GM12878 (cell line): ENCODE measurements around the gene NR3C1. TPM values are rescaled to one million over a fixed set of nuclear protein-coding genes. Genes with fewer than 3 reads are reported as not detected.

ENCODE experiments used
- BRCA1 ChIP-seq: IDR thresholded peaks from 2 replicates; pipeline ENCODE4 v1.6.1; 2011; ENCODE audit warnings: low read depth, low read length, improper control_type of control experiment
- CEBPB ChIP-seq, 2 experiments: fragments of 150-350 bp in 1 of 2; IDR thresholded peaks; 2 replicates each; pipeline ENCODE4 v1.6.1; 2012 to 2014; ENCODE audit warnings: low read depth in 2 of 2, low read length in 2 of 2, borderline replicate concordance in 1 of 2, inconsistent platforms in 1 of 2
- E2F4 ChIP-seq: IDR thresholded peaks from 2 replicates; pipeline ENCODE4 v1.6.1; 2012; ENCODE audit warnings: low read depth, low read length, improper control_type of control experiment
- E4F1 ChIP-seq: fragments of 450-650 bp; IDR thresholded peaks from 2 replicates; pipeline ENCODE4 v1.6.1; 2018; ENCODE audit warnings: borderline replicate concordance, mild to moderate bottlenecking; ENCODE audit not compliant: partially characterized antibody
- HSF1 ChIP-seq: fragments of 150-350 bp; IDR thresholded peaks from 2 replicates; pipeline ENCODE4 v1.6.1; 2014; ENCODE audit warnings: mild to moderate bottlenecking, low read depth, low read length
- IKZF1 ChIP-seq: fragments of 450-650 bp; conservative IDR thresholded peaks from 2 replicates; pipeline ENCODE4 v1.6.1; 2017; ENCODE audit warnings: antibody characterized with exemption, mild to moderate bottlenecking
- IRF4 ChIP-seq: IDR thresholded peaks from 2 replicates; pipeline ENCODE4 v1.6.1; 2011; ENCODE audit warnings: low read depth, low read length
- JUNB ChIP-seq: IDR thresholded peaks from 2 replicates; pipeline ENCODE4 v1.6.1; 2016; ENCODE audit warnings: antibody characterized with exemption, mild to moderate bottlenecking
- PAX5 ChIP-seq: IDR thresholded peaks from 2 replicates; pipeline ENCODE4 v1.6.1; 2011; ENCODE audit warnings: low read depth, low read length, borderline replicate concordance
- PKNOX1 ChIP-seq: fragments of 450-650 bp; IDR thresholded peaks from 2 replicates; pipeline ENCODE4 v1.6.1; 2016; ENCODE audit warnings: mild to moderate bottlenecking
- RELB ChIP-seq: fragments of 450-650 bp; IDR thresholded peaks from 2 replicates; pipeline ENCODE4 v1.6.1; 2017; ENCODE audit warnings: low read depth, mild to moderate bottlenecking, moderate library complexity
- USF1 ChIP-seq: IDR thresholded peaks from 2 replicates; pipeline ENCODE4 v1.6.1; 2011; ENCODE audit warnings: borderline replicate concordance, low read depth, mild to moderate bottlenecking, moderate library complexity, mixed read lengths, low read length; ENCODE audit not compliant: insufficient read depth; ENCODE audit errors: extremely low read length
- YBX1 ChIP-seq: fragments of 450-650 bp; IDR thresholded peaks from 2 replicates; pipeline ENCODE4 v1.6.1; 2016; ENCODE audit warnings: antibody characterized with exemption
- YY1 ChIP-seq: IDR thresholded peaks from 2 replicates; pipeline ENCODE4 v1.6.1; 2011; ENCODE audit warnings: low read depth, mild to moderate bottlenecking, low read length
- polyA plus RNA-seq, 11 experiments: library from polyadenylated mRNA; depleted of rRNA in 4 of 11; unstranded in 6 of 11; stranded (reverse) in 5 of 11; fragments of >200 nt; fragmentation: Nextera tagmentation in 4 of 11; fragmentation: Illumina TruSeq in 1 of 11; extraction: Ambion mirVana in 4 of 11; extraction: Trizol in 1 of 11; gene quantifications; 1 replicate in 1 of 11; 2 replicates in 10 of 11; pipeline versions ENCODE4 v1.2.1 to v1.2.3, GENCODE V29; 2011 to 2016; ENCODE audit warnings: inconsistent platforms in 2 of 11, missing spikeins in 2 of 11, low read depth in 1 of 11
- total RNA-seq, 4 experiments: library from RNA; depleted of rRNA in 3 of 4; stranded (reverse); fragments of >200 nt in 3 of 4; fragmentation: Illumina TruSeq in 1 of 4; extraction: Trizol in 1 of 4; gene quantifications; 2 replicates each; pipeline versions ENCODE4 v1.2.1 to v1.2.3, GENCODE V29; 2013 to 2021

The NR3C1 gene
- total and polyA plus RNA-seq, 10 of the 15 experiments (the other 5 are each of a cell fraction or from before 2014, with no cell fraction given) = 49.7 to 141 (median 109) TPM

GRCh38 chr5:143445776-143446175 lies 42.3 kb upstream of the NR3C1 start (continued):
- TF ChIP-seq E2F4 (no peak), E4F1 (no peak), BRCA1 (no peak), HSF1 (no peak), USF1 (no peak), PKNOX1 (no peak), YY1 (no peak), RELB (no peak), YBX1 (no peak), IKZF1 (no peak), JUNB (no peak), PAX5 (no peak), CEBPB (IDR thresholded peaks at IDR 0.05; ENCODE audit: borderline replicate concordance in 1 of 2, low read depth in 2 of 2, low read length in 2 of 2) (no peak), IRF4 (no peak)
